Measurements from ENCODE around the gene RASA3. TPM values are rescaled to one million over a fixed set of nuclear protein-coding genes. Genes with fewer than 3 reads are reported as not detected.

The RASA3 gene
- total RNA-seq, 2 donors from 2014 or later = 8.6 to 12.5 TPM

DNA sequence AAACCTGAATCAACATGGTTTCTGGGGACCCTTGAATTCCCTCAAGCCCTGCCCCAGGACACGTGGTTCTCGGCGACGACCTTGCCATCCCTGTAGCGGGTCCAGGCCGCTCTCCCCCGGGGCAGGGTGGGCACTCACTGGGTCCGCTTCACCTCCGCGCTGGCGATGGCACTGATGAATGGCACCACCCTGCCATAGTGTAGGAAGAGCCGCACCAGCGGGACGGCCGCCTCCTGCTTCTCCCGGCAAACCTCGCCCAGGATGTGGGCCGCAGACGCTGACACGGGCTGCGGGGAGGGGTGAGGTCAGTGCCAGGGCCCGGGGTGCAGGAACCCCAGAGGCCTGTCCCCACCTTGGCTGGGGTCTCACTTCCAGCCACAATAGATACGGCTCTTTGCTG, 114.5 kb downstream of the RASA3 start:
- Histone ChIP-seq H3K9me3 (no peaks in the 10 kb centered on the region), H3K27ac (no peak overlapping the region), H3K36me3 (peaks cover 0 to 8% of the 10 kb centered on the region in 2 donors), H3K4me1 (replicated peaks) (no peaks in the 10 kb centered on the region), H3K4me3 (no peak overlapping the region), H3K27me3 (replicated peaks; ENCODE audit: insufficient read depth) (no peaks in the 10 kb centered on the region)
- no peak for DNase-seq (ENCODE audit: low spot score)
- 93% methylated on average over 23 of the region's 23 CpGs for WGBS
- intact Hi-C loops (cut with DNase I) = no loop called here
- TF ChIP-seq POLR2A (IDR thresholded peaks at IDR 0.05) (no peak), POLR2AphosphoS5 (IDR thresholded peaks at IDR 0.05) (no peak)
- TF ChIP-seq, protein P1, sequence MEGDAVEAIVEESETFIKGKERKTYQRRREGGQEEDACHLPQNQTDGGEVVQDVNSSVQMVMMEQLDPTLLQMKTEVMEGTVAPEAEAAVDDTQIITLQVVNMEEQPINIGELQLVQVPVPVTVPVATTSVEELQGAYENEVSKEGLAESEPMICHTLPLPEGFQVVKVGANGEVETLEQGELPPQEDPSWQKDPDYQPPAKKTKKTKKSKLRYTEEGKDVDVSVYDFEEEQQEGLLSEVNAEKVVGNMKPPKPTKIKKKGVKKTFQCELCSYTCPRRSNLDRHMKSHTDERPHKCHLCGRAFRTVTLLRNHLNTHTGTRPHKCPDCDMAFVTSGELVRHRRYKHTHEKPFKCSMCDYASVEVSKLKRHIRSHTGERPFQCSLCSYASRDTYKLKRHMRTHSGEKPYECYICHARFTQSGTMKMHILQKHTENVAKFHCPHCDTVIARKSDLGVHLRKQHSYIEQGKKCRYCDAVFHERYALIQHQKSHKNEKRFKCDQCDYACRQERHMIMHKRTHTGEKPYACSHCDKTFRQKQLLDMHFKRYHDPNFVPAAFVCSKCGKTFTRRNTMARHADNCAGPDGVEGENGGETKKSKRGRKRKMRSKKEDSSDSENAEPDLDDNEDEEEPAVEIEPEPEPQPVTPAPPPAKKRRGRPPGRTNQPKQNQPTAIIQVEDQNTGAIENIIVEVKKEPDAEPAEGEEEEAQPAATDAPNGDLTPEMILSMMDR (IDR thresholded peaks at IDR 0.05) = no peak

- WGBS = 88% methylated on average over 29 of the region's 29 CpGs
- Histone ChIP-seq H3K27me3 (replicated peaks; ENCODE audit: insufficient read depth) (no peaks in the 10 kb centered on the region), H3K4me1 (replicated peaks) (no peaks in the 10 kb centered on the region), H3K27ac (no peak overlapping the region), H3K36me3 (peaks cover 0 to 8% of the 10 kb centered on the region in 2 donors), H3K4me3 (no peak overlapping the region), H3K9me3 (no peaks in the 10 kb centered on the region)
- intact Hi-C loops (cut with DNase I) = no loop called here
- TF ChIP-seq POLR2AphosphoS5 (IDR thresholded peaks at IDR 0.05) (no peak), POLR2A (IDR thresholded peaks at IDR 0.05) (no peak)
- TF ChIP-seq, protein P1 (IDR thresholded peaks at IDR 0.05) = no peak
- DNase-seq (ENCODE audit: low spot score) = no peak
These were observed 115.3 kb downstream of the RASA3 start for GRCh38 chr13:114017028-114017630.

GRCh38 chr13:114016321-114017027, 115.9 kb downstream of the RASA3 start:
- Histone ChIP-seq H3K27me3 (replicated peaks; ENCODE audit: insufficient read depth) (no peaks in the 10 kb centered on the region), H3K4me3 (no peak overlapping the region), H3K27ac (no peak overlapping the region), H3K4me1 (replicated peaks) (no peaks in the 10 kb centered on the region), H3K9me3 (no peaks in the 10 kb centered on the region), H3K36me3 (peaks cover 0 to 8% of the 10 kb centered on the region in 2 donors)
- intact Hi-C loops (cut with DNase I) = no loop called here
- WGBS = 94% methylated on average over 27 of the region's 30 CpGs
- TF ChIP-seq, protein P1 (IDR thresholded peaks at IDR 0.05) = no peak
- TF ChIP-seq POLR2A (IDR thresholded peaks at IDR 0.05) (no peak), POLR2AphosphoS5 (IDR thresholded peaks at IDR 0.05) (no peak)
- DNase-seq (ENCODE audit: low spot score) = no peak

GRCh38 chr13:114015969-114016295, 116.5 kb downstream of the RASA3 start:
- 84% methylated on average over 11 of the region's 11 CpGs for WGBS
- Histone ChIP-seq H3K4me1 (replicated peaks) (no peaks in the 10 kb centered on the region), H3K27me3 (replicated peaks; ENCODE audit: insufficient read depth) (no peaks in the 10 kb centered on the region), H3K27ac (peak overlapping the region; percentile 63 to 64), H3K9me3 (no peaks in the 10 kb centered on the region), H3K36me3 (peaks cover 2 to 8% of the 10 kb centered on the region in 2 donors), H3K4me3 (no peak overlapping the region)
- no peak for DNase-seq (ENCODE audit: low spot score)
- intact Hi-C loops (cut with DNase I) = no loop called here
- TF ChIP-seq, protein P1 (IDR thresholded peaks at IDR 0.05) = no peak
- TF ChIP-seq POLR2AphosphoS5 (IDR thresholded peaks at IDR 0.05) = no peak
